Adrenal gland (tissue), 12 donors: ENCODE data around the gene PELI1. TPM values are rescaled to one million over a fixed set of nuclear protein-coding genes. Genes with fewer than 3 reads are reported as not detected.

Experiments
- DNase-seq, 7 donors: peaks; one replicate each; pipeline ENCODE4 v3.0.0-alpha.2; 2019 to 2020
- H3K27ac ChIP-seq, 5 donors: fragments of 200-600 bp; sonication (generic) in 4 of 5; 1 replicate in 3 of 5; 2 replicates in 2 of 5; pipeline versions ENCODE4 v1.5.1 to v1.8.0; 2016 to 2020; ENCODE audit warnings: mild to moderate bottlenecking in 1 of 5
- H3K27me3 ChIP-seq: fragments of 200-600 bp; 2 replicates; pipeline ENCODE4 v1.8.0; 2021
- H3K36me3 ChIP-seq, 2 donors: fragments of 200-600 bp; replicated peaks in 1 of 2; 1 replicate in 1 of 2; 2 replicates in 1 of 2; pipeline versions ENCODE4 v1.5.1 to v1.8.0; 2018 to 2022
- H3K4me1 ChIP-seq, 2 donors: fragments of 200-600 bp; replicated peaks in 1 of 2; 1 replicate in 1 of 2; 2 replicates in 1 of 2; pipeline versions ENCODE4 v1.5.1 to v1.8.0; 2018 to 2021
- H3K4me3 ChIP-seq, 4 donors: fragments of 200-600 bp; sonication (generic) in 3 of 4; one replicate each; pipeline ENCODE4 v1.5.1; 2016 to 2018
- H3K9me3 ChIP-seq, 3 donors: fragments of 200-600 bp; sonication (generic) in 1 of 3; replicated peaks in 1 of 3; 1 replicate in 2 of 3; 2 replicates in 1 of 3; pipeline versions ENCODE4 v1.5.1 to v1.8.0; 2016 to 2021
- POLR2A ChIP-seq, 2 donors: fragments of 450-650 bp; IDR thresholded peaks; one replicate each; pipeline ENCODE4 v1.6.1; 2017; ENCODE audit warnings: antibody characterized with exemption in 2 of 2, mild to moderate bottlenecking in 2 of 2, moderate library complexity in 1 of 2
- WGBS, 4 donors: extraction: QIAGEN DNeasy Blood & Tissue Kit in 2 of 4; methylation state at CpG; one replicate each; pipeline versions ENCODE4 v1.1.5 to v1.1.7; 2013 to 2017; 5-methylcytosine and 5-hydroxymethylcytosine counted together
- intact Hi-C, 2 donors: fragments of 100-400 bp; cut with DNase I; formaldehyde crosslinking; loops; one replicate each; pipeline versions ENCODE4 v1.14.1 to v1.15.0; 2022 to 2023
- polyA plus RNA-seq, 3 donors: library from polyadenylated mRNA; stranded (reverse); fragments of 200-250 nt in 2 of 3; fragments of 350-450 nt in 1 of 3; fragmentation: Illumina TruSeq in 1 of 3; extraction: RNeasy Lipid Tissue Mini Kit (QIAGEN cat#74804) in 1 of 3; gene quantifications; one replicate each; pipeline ENCODE4 v1.2.3, GENCODE V29; 2013 to 2014
- total RNA-seq, 9 donors: library from RNA; depleted of rRNA in 4 of 9; stranded (reverse); fragments of >200 nt in 4 of 9; fragments of 120-200 nt in 1 of 9; fragmentation: NEBNext Ultra II Directional in 1 of 9; extraction: Animal tissue kit (Norgen Biotek cat#: 25700) in 1 of 9; gene quantifications; one replicate each; pipeline versions ENCODE4 v1.1.0 to v1.2.4, GENCODE V29; 2013 to 2023
- TF ChIP-seq, protein P1 (sequence below), 6 experiments: fragments of 450-650 bp in 4 of 6; fragments of 200-600 bp in 2 of 6; sonication (generic) in 1 of 6; IDR thresholded peaks; 1 replicate in 5 of 6; 2 replicates in 1 of 6; pipeline versions ENCODE4 v1.5.1 to v1.8.0; 2016 to 2021; ENCODE audit warnings: antibody characterized with exemption in 6 of 6, mild to moderate bottlenecking in 2 of 6, moderate library complexity in 1 of 6
- donor health status: healthy with polysubstance abuse.
- donor health status: Bipolar disorder and iron deficiency.
- donor health status: DM: yes; HTN: yes; CAD: no.
- donor health status: DM: no; HTN: no; CAD: no.
- donor health status: DM: no; HTN: no; CAD: no.
- donor health status: DM: yes; HTN: yes; CAD: no.

The PELI1 gene
- total and polyA plus RNA-seq, 12 donors, result 6.3 to 32.9 (median 13.7) TPM

DNA sequence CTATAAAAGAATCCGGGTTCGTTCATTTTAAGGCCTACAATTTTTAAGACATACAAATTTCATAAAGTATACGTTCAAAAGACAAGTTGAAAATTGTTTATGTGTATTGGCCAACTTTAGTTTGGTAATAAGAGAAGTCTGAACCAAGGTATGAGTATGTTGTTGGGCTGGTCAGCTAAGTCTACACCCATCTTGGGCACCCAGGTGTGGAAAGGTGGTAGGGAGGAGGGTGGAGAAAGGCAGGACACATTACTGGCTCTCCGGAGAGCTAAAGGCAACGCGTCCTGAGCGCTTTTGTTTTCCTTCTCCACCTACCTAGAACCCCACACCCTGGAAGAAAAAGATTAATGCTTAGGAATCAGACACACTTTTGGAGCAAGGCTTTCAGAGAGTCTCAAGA, 899 bp upstream of the PELI1 start:
- no peaks in the 10 kb centered on the region for H3K36me3 ChIP-seq
- intact Hi-C loops, result no loop called here
- TF ChIP-seq, protein P1, sequence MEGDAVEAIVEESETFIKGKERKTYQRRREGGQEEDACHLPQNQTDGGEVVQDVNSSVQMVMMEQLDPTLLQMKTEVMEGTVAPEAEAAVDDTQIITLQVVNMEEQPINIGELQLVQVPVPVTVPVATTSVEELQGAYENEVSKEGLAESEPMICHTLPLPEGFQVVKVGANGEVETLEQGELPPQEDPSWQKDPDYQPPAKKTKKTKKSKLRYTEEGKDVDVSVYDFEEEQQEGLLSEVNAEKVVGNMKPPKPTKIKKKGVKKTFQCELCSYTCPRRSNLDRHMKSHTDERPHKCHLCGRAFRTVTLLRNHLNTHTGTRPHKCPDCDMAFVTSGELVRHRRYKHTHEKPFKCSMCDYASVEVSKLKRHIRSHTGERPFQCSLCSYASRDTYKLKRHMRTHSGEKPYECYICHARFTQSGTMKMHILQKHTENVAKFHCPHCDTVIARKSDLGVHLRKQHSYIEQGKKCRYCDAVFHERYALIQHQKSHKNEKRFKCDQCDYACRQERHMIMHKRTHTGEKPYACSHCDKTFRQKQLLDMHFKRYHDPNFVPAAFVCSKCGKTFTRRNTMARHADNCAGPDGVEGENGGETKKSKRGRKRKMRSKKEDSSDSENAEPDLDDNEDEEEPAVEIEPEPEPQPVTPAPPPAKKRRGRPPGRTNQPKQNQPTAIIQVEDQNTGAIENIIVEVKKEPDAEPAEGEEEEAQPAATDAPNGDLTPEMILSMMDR (IDR thresholded peaks at IDR 0.05), result no peak
- no peak for TF ChIP-seq POLR2A (IDR thresholded peaks at IDR 0.05)
- no peaks in the 10 kb centered on the region for H3K9me3 ChIP-seq
- no peak for DNase-seq
- H3K27me3 ChIP-seq, result no peaks in the 10 kb centered on the region
- WGBS, 4 donors, result 91 to 97% (median 95%) methylated on average over 7 of the region's 7 CpGs
- H3K27ac ChIP-seq, result no peak overlapping the region
- H3K4me1 ChIP-seq, result peaks cover 0 to 18% of the 10 kb centered on the region in 2 donors
- H3K4me3 ChIP-seq, result no peak overlapping the region

GRCh38 chr2:64143169-64144056, 807 bp downstream of the PELI1 start:
- Histone ChIP-seq H3K9me3 (no peaks in the 10 kb centered on the region), H3K36me3 (no peaks in the 10 kb centered on the region), H3K27me3 (no peaks in the 10 kb centered on the region), H3K4me1 (peaks cover 0 to 25% of the 10 kb centered on the region in 2 donors), H3K4me3 (peak overlapping the region; percentile 12 to 98 (median 87)), H3K27ac (peak overlapping the region; percentile 86 to 98 (median 96))
- TF ChIP-seq, protein P1 (IDR thresholded peaks at IDR 0.05), result no peak
- TF ChIP-seq POLR2A (IDR thresholded peaks at IDR 0.05), result no peak
- DNase-seq, result peak in 6 of 7 donors; percentile 25 to 44 (median 32)
- intact Hi-C loops, result no loop called here
- WGBS, 4 donors, result 0 to 1% (median 1%) methylated on average over 21 to 69 of the region's 69 CpGs

DNA sequence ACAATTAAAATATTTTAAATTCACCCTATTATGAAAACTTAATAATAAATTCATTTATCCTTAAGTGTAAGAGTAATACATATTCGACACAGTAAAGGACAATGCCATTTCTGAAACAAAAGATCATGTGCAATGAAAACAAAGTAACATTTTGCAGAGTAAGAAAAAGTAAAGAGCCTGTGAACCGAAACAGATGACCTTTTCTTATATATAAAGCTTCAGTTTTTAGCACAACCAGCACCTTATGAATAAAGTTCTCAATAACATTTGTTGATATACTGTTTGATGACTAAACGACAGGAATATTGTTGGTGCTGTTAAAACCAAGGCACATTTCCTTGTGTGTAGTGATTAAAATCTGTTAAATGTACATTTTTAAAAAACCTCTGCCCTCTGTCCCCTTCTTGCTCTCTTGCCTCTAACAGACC, 1.5 kb downstream of the PELI1 start:
- H3K36me3 ChIP-seq, result no peaks in the 10 kb centered on the region
- H3K27me3 ChIP-seq, result no peaks in the 10 kb centered on the region
- WGBS, 4 donors, result 18 to 24% (median 23%) methylated on average over 3 of the region's 3 CpGs
- peak overlapping the region in 2 of 4 donors; percentile 96 to 98 for H3K4me3 ChIP-seq
- peak overlapping the region in 3 of 5 donors; percentile 96 to 98 (median 97) for H3K27ac ChIP-seq
- H3K4me1 ChIP-seq, result peaks cover 4 to 25% of the 10 kb centered on the region in 2 donors
- intact Hi-C loops, result no loop called here
- no peaks in the 10 kb centered on the region for H3K9me3 ChIP-seq
- no peak for DNase-seq
- TF ChIP-seq POLR2A (IDR thresholded peaks at IDR 0.05), result no peak
- TF ChIP-seq, protein P1 (IDR thresholded peaks at IDR 0.05), result no peak

DNA sequence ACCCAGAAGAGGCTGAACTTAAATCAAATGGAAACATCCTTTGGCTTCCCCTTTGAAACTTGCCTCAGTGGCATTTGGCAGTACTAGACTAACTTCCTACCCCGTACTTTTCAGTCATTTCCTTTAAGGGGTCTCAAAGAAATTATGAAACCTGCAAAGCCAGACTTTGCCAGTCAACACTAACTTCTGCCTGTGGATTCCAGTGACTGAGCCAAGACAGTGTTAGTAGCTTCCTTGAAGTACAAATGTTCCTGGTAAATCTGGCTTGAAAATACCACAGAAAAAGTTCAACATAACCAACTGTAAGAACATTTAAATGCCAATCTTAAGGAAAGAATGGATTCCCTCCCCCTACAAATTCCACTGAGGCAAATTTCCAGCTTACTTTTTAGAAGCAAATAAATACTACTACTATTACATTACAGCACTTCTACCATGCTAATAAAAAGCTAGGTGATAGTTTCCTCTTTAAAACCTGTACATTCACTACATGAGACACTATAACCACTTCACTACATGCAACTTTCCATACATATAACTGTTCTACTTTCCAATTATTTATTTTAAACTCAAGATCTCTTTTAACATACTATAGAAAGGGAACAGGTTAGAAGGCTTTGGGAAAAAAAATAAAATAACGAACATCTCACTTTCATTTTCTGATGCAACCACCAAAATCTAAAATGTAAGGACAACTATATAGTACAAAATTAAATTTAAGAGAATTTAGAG, 2.4 kb downstream of the PELI1 start:
- no peak for TF ChIP-seq POLR2A (IDR thresholded peaks at IDR 0.05)
- TF ChIP-seq, protein P1 (IDR thresholded peaks at IDR 0.05), result no peak
- 49 to 67% (median 53%) methylated on average over 2 of the region's 2 CpGs for WGBS, 4 donors
- Histone ChIP-seq H3K27ac (peak overlapping the region in 2 of 5 donors; percentile 37 to 97), H3K4me1 (peaks cover 6 to 32% of the 10 kb centered on the region in 2 donors), H3K36me3 (no peaks in the 10 kb centered on the region), H3K4me3 (peak overlapping the region in 1 of 4 donors; percentile 98), H3K9me3 (no peaks in the 10 kb centered on the region), H3K27me3 (no peaks in the 10 kb centered on the region)
- no peak for DNase-seq
- intact Hi-C loops, result no loop called here
